Activated naive CD4-positive, alpha-beta T cell treated with anti-CD3 and anti-CD28 coated beads, Interleukin-2, amount 50 U/mL, for 72 hours (primary cell): ENCODE measurements around the gene RAB34. TPM values are rescaled to one million over a fixed set of nuclear protein-coding genes. Genes with fewer than 3 reads are reported as not detected.
A peak's percentile ranks its signal among the peaks of the same experiment; 100 is the strongest.

Source experiments
- ATAC-seq, 2 donors: fragments of 150-1000 bp; cut with Tn5 transposase; 2 replicates each; pipeline ENCODE4 v1.10.0; 2021; ENCODE audit warnings: mild to moderate bottlenecking in 2 of 2, moderate library complexity in 2 of 2
- DNase-seq, 2 donors: peaks; one replicate each; pipeline ENCODE4 v3.0.0; 2021 to 2022; ENCODE audit warnings: low spot score in 2 of 2
- H3K27ac Mint-ChIP-seq, 2 donors: one replicate each; pipeline ENCODE4 v1.8.0; 2022; ENCODE audit warnings: mild to moderate bottlenecking in 2 of 2, mixed read lengths in 2 of 2
- H3K36me3 Mint-ChIP-seq, 2 donors: one replicate each; pipeline ENCODE4 v1.8.0; 2022; ENCODE audit warnings: mixed read lengths in 2 of 2
- H3K9me3 Mint-ChIP-seq, 2 donors: one replicate each; pipeline ENCODE4 v1.8.0; 2022; ENCODE audit warnings: mixed read lengths in 2 of 2
- total RNA-seq, 2 donors: library from RNA; stranded (reverse); gene quantifications; one replicate each; pipeline ENCODE4 v1.2.3, GENCODE V29; 2022

Gene RAB34
- total RNA-seq, 2 donors from 2014 or later: 20.5 to 46.4 TPM

- Mint-ChIP-seq H3K36me3 (peaks cover 30 to 44% of the 10 kb centered on the region in 2 donors), H3K27ac (peak overlapping the region in 1 of 2 donors; percentile 67), H3K9me3 (no peaks in the 10 kb centered on the region)
- no peak for DNase-seq
- ATAC-seq: no peak
Observed at GRCh38 chr17:28688481-28688880, 29.2 kb downstream of the RAB34 start.

- Mint-ChIP-seq H3K36me3 (peaks cover 43 to 50% of the 10 kb centered on the region in 2 donors), H3K9me3 (no peaks in the 10 kb centered on the region), H3K27ac (peak overlapping the region in 1 of 2 donors; percentile 56)
- no peak for DNase-seq
- no peak for ATAC-seq
Observed at GRCh38 chr17:28686296-28686695, 31.4 kb downstream of the RAB34 start.

- Mint-ChIP-seq H3K27ac (peak overlapping the region in 1 of 2 donors; percentile 22), H3K36me3 (peaks cover 42 to 43% of the 10 kb centered on the region in 2 donors), H3K9me3 (no peaks in the 10 kb centered on the region)
- no peak for ATAC-seq
- DNase-seq: no peak
Observed at GRCh38 chr17:28685366-28685765, 32.3 kb downstream of the RAB34 start.

DNA sequence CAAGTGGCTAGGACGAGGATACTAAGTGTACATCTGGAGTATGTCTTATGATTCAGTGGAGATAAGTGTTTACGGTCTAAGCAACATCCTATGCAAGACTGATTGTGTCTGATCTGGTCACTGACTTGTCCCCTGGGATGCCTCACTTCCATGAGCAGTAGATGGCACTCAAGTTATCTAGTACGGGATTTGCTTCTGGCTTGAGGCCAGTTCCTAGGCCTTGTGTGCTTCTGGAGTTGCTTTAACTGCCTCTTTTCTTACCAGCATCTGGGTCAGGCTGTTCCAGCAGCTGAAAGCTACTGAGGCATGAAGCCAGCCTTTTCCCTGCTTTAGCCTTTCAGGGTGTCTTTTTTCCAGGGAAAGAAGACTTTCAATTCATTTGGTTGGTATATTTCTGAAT lies 32.7 kb downstream of the RAB34 start:
- DNase-seq: no peak
- ATAC-seq: no peak
- peaks cover 38 to 43% of the 10 kb centered on the region in 2 donors for H3K36me3 Mint-ChIP-seq
- H3K9me3 Mint-ChIP-seq: no peaks in the 10 kb centered on the region
- peak overlapping the region in 1 of 2 donors; percentile 13 for H3K27ac Mint-ChIP-seq

DNA sequence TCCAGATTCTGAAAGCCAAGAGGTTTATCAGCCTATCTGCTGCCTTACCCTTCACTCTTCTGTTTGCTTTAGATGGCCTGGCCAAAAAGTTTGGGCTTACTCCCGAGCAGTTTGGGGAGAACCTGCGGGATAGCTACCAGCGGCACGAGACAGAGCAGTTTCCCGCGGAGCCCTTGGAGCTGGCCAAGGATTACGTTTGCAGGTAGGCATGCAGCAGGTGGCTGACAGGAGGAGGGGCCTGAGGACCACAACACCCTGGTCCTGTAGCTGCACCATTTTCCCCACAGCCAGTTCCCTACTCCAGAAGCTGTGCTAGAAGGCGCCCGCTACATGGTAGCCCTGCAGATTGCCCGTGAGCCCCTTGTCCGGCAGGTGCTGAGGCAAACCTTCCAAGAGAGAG lies 35.0 kb downstream of the RAB34 start:
- DNase-seq (no peak), ATAC-seq (no peak)
- Mint-ChIP-seq H3K27ac (no peak overlapping the region), H3K36me3 (peaks cover 18 to 35% of the 10 kb centered on the region in 2 donors), H3K9me3 (no peaks in the 10 kb centered on the region)

DNA sequence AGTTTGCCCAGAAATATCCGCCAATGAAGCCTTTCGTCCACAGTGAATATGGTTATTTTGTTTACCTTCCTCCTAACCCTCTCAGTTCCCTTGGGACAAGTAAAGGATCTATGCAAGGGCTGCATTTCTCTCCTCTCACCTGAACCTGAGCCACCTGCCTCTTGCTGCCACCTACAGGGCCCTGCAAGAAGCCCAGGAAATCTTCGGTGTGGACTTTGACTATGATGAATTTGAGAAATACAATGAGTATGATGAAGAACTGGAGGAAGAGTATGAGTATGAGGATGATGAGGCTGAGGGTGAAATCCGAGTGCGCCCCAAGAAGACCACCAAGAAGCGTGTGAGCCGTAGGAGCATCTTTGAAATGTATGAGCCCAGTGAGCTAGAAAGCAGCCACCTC lies 41.7 kb downstream of the RAB34 start:
- H3K27ac Mint-ChIP-seq: no peak overlapping the region
- H3K9me3 Mint-ChIP-seq: no peaks in the 10 kb centered on the region
- H3K36me3 Mint-ChIP-seq: peaks cover 16 to 20% of the 10 kb centered on the region in 2 donors
- DNase-seq: peak in 1 of 2 donors; percentile 11
- peak in 1 of 2 donors; percentile 39 for ATAC-seq

DNA sequence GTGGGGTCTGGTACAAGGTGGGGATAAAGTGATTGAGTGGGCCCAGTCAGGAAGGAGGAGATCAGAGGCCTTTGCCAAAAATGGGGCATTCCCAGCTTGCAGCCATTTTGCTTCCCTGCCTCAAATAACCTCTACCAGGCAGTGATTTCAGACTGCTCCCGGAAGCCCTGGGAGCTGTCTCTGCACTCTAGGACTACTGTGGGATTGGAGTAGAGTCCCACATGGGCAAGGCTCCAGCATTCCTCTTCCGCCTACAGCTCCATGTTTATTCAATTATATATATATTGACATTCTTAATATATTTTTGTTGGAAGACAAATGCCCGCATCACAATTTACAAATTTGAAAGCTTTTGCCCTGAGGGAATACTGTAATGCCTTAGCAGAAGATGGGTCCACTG lies 42.2 kb downstream of the RAB34 start:
- Mint-ChIP-seq H3K27ac (no peak overlapping the region), H3K9me3 (no peaks in the 10 kb centered on the region), H3K36me3 (peaks cover 19 to 20% of the 10 kb centered on the region in 2 donors)
- no peak for DNase-seq
- no peak for ATAC-seq

GRCh38 chr17:28669918-28670317 lies 47.8 kb downstream of the RAB34 start:
- Mint-ChIP-seq H3K27ac (no peak overlapping the region), H3K36me3 (peaks cover 14 to 19% of the 10 kb centered on the region in 2 donors), H3K9me3 (no peaks in the 10 kb centered on the region)
- ATAC-seq (peak in 1 of 2 donors; percentile 84), DNase-seq (no peak)

DNA sequence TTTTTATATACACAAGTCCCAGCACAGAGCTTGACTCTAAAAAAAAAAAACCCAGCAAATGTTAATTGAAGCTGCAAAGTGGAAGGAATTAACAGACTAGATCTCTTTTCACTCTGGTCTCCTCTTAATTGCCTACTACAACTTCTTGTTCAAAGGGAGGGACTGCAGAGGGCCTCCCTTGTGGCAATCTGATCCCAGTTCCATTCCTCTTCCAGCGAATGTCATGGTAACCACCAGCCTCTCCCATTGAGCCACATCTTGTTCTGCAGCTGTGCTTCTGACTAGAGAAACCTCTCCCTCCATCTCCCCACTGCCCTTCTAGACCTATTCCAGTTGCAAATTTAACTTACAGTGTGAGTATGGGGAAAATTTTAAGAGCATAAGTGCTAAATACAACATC lies 49.8 kb downstream of the RAB34 start:
- Mint-ChIP-seq H3K9me3 (no peaks in the 10 kb centered on the region), H3K36me3 (peaks cover 15 to 21% of the 10 kb centered on the region in 2 donors), H3K27ac (peak overlapping the region in 1 of 2 donors; percentile 63)
- ATAC-seq (no peak), DNase-seq (no peak)

DNA sequence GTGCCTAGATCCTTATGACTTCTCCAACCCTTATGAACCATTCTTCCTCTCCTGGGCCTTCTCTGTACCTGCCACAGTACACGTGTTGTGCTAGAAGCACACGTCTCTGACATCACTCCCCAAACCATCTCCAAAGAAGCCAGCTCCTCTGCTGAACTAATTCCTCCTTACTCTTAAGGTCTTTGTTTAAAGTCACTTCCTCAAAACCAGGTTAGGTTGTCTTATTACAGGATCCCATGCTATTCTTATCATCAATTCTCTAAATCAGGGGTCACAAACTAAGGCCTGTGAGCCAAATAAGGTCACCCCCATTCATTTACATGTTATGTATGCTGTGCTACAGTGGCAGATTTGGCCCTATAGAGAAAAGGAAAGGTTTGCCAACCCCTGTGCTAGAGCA lies 51.7 kb downstream of the RAB34 start:
- Mint-ChIP-seq H3K36me3 (peaks cover 29 to 33% of the 10 kb centered on the region in 2 donors), H3K9me3 (no peaks in the 10 kb centered on the region), H3K27ac (peak overlapping the region in 1 of 2 donors; percentile 1)
- DNase-seq (no peak), ATAC-seq (no peak)

Other genes with a start within 250 kb of the RAB34 start
- not detected for gene SLC13A2, start 244.2 kb downstream of the RAB34 start, total RNA-seq
- not detected for gene FOXN1, start 211.5 kb downstream of the RAB34 start, total RNA-seq
- 10 to 100 TPM; 53.0 to 56.6 TPM for gene UNC119, start 165.2 kb downstream of the RAB34 start, total RNA-seq
- 10 to 100 TPM; 39.6 to 44.1 TPM for gene PIGS, start 146.3 kb downstream of the RAB34 start, total RNA-seq
- gene ALDOC, start 141.0 kb downstream of the RAB34 start, total RNA-seq: 100 to 1,000 TPM in 1 of 2 donors, 10 to 100 TPM in 1; 41.6 to 220 TPM
- gene SPAG5, start 118.8 kb downstream of the RAB34 start, total RNA-seq: 100 to 1,000 TPM; 150 to 326 TPM
- gene RSKR, start 103.7 kb downstream of the RAB34 start, total RNA-seq: 10 to 100 TPM; 29.7 to 32.2 TPM
- gene BLTP2, start 72.7 kb downstream of the RAB34 start, total RNA-seq: 100 to 1,000 TPM; 155 to 156 TPM
- 10 to 100 TPM; 43.5 to 46.2 TPM for gene SDF2, start 56.0 kb downstream of the RAB34 start, total RNA-seq
- gene SUPT6H, start 55.7 kb downstream of the RAB34 start, total RNA-seq: 10 to 100 TPM; 70.0 to 91.8 TPM
- 1 to 10 TPM; 5.7 to 6.4 TPM for gene PROCA1, start 6.0 kb downstream of the RAB34 start, total RNA-seq
- 1,000 to 10,000 TPM; 2,221 to 2,736 TPM for gene RPL23A, start 2.1 kb upstream of the RAB34 start, total RNA-seq
- 10 to 100 TPM in 1 of 2 donors, 1 to 10 TPM in 1; 4.4 to 10.2 TPM for gene TLCD1, start 8.4 kb upstream of the RAB34 start, total RNA-seq
- 1 to 10 TPM; 5.3 to 6.4 TPM for gene NEK8, start 10.9 kb upstream of the RAB34 start, total RNA-seq
- gene TRAF4, start 26.1 kb upstream of the RAB34 start, total RNA-seq: 100 to 1,000 TPM in 1 of 2 donors, 10 to 100 TPM in 1; 88.3 to 168 TPM
- 10 to 100 TPM; 15.1 to 24.9 TPM for gene FAM222B, start 124.9 kb upstream of the RAB34 start, total RNA-seq
- 10 to 100 TPM; 33.9 to 74.1 TPM for gene ERAL1, start 137.1 kb upstream of the RAB34 start, total RNA-seq
- gene FLOT2, start 179.9 kb upstream of the RAB34 start, total RNA-seq: 100 to 1,000 TPM in 1 of 2 donors, 10 to 100 TPM in 1; 44.9 to 102 TPM
- gene DHRS13, start 185.2 kb upstream of the RAB34 start, total RNA-seq: 10 to 100 TPM; 33.8 to 36.5 TPM
- 10 to 100 TPM; 46.2 to 71.7 TPM for gene PHF12, start 233.7 kb upstream of the RAB34 start, total RNA-seq